COLO829 (cell line): ENCODE measurements around the gene LMO4.

Experiments used
- DNase-seq: peaks from one replicate; pipeline ENCODE4 v3.0.0; 2012; ENCODE audit warnings: low spot score

LMO4 gene

GRCh38 chr1:87327376-87328271 is 1.1 kb upstream of the LMO4 start:
- no peak for DNase-seq

- no peak for DNase-seq
Measured at GRCh38 chr1:87329051-87329525, 408 bp downstream of the LMO4 start.

- DNase-seq = no peak
Measured at GRCh38 chr1:87329526-87330056, 911 bp downstream of the LMO4 start.

- DNase-seq = no peak
Measured at GRCh38 chr1:87330057-87330884, 1.6 kb downstream of the LMO4 start.

GRCh38 chr1:87330885-87331364 is 2.2 kb downstream of the LMO4 start:
- DNase-seq = no peak

- no peak for DNase-seq
Measured at GRCh38 chr1:87331365-87332241, 2.9 kb downstream of the LMO4 start.

- DNase-seq = no peak
Measured at GRCh38 chr1:87333692-87334347, 5.1 kb downstream of the LMO4 start.

- DNase-seq = no peak
Measured at GRCh38 chr1:87334351-87335174, 5.9 kb downstream of the LMO4 start.

- DNase-seq = no peak
Measured at GRCh38 chr1:87335175-87335884, 6.7 kb downstream of the LMO4 start.

- DNase-seq = no peak
Measured at GRCh38 chr1:87336623-87337067, 8.0 kb downstream of the LMO4 start.

- no peak for DNase-seq
Measured at GRCh38 chr1:87337606-87338005, 8.9 kb downstream of the LMO4 start.

- no peak for DNase-seq
Measured at GRCh38 chr1:87338566-87338965, 9.9 kb downstream of the LMO4 start.

- DNase-seq = no peak
Measured at GRCh38 chr1:87344231-87344630, 15.6 kb downstream of the LMO4 start.

GRCh38 chr1:87346130-87346814 is 17.6 kb downstream of the LMO4 start:
- DNase-seq = no peak

GRCh38 chr1:87348341-87349019 is 19.8 kb downstream of the LMO4 start:
- no peak for DNase-seq

GRCh38 chr1:87349036-87349435 is 20.4 kb downstream of the LMO4 start:
- no peak for DNase-seq

GRCh38 chr1:87355894-87356293 is 27.2 kb downstream of the LMO4 start:
- no peak for DNase-seq

GRCh38 chr1:87356591-87356990 is 27.9 kb downstream of the LMO4 start:
- no peak for DNase-seq
